GM23338 (cell line): ENCODE measurements around the gene IGF2BP3. TPM values are rescaled to one million over a fixed set of nuclear protein-coding genes. Genes with fewer than 3 reads are reported as not detected.
A peak's percentile ranks its signal among the peaks of the same experiment; 100 is the strongest.

Experiments used
- ATAC-seq: fragments of 200-7000 bp; cut with Tn5 transposase; 3 replicates; pipeline ENCODE4 v1.9.1; 2020
- DNase-seq: peaks from one replicate; pipeline ENCODE4 v3.0.0-alpha.2; 2015; ENCODE audit warnings: low spot score
- H2AFZ ChIP-seq: fragments of 200-600 bp; sonication (generic); 2 replicates; pipeline ENCODE4 v1.8.0; 2016; ENCODE audit warnings: antibody characterized with exemption, mild to moderate bottlenecking, moderate library complexity
- H3F3A ChIP-seq: fragments of 200-600 bp; sonication (generic); replicated peaks from 2 replicates; pipeline ENCODE4 v1.8.0; 2017; ENCODE audit warnings: antibody characterized with exemption, mixed run types, low read depth
- H3K27ac ChIP-seq: fragments of 200-600 bp; sonication (generic); 2 replicates; pipeline ENCODE4 v1.6.1; 2016; ENCODE audit warnings: low read depth
- H3K27me3 ChIP-seq: fragments of 200-600 bp; sonication (generic); 2 replicates; pipeline ENCODE4 v1.8.0; 2016; ENCODE audit warnings: mild to moderate bottlenecking, mixed run types, moderate library complexity; ENCODE audit not compliant: insufficient read depth
- H3K36me3 ChIP-seq: fragments of 200-600 bp; sonication (generic); 2 replicates; pipeline ENCODE4 v1.8.0; 2016; ENCODE audit warnings: mild to moderate bottlenecking; ENCODE audit not compliant: insufficient read depth
- H3K4me1 ChIP-seq: fragments of 200-600 bp; sonication (generic); 2 replicates; pipeline ENCODE4 v1.8.0; 2016; ENCODE audit warnings: mild to moderate bottlenecking, moderate library complexity; ENCODE audit not compliant: insufficient read depth
- H3K4me2 ChIP-seq: fragments of 200-600 bp; sonication (generic); 2 replicates; pipeline ENCODE4 v1.7.1; 2017; ENCODE audit warnings: mixed run types
- H3K4me3 ChIP-seq: fragments of 200-600 bp; sonication (generic); 2 replicates; pipeline ENCODE4 v1.6.1; 2016; ENCODE audit warnings: mixed run types
- H3K79me2 ChIP-seq: fragments of 200-600 bp; sonication (generic); replicated peaks from 2 replicates; pipeline ENCODE4 v1.8.0; 2017; ENCODE audit warnings: mild to moderate bottlenecking; ENCODE audit not compliant: insufficient read depth
- H3K9me2 ChIP-seq: fragments of 200-600 bp; sonication (generic); 2 replicates; pipeline ENCODE4 v1.8.0; 2017; ENCODE audit not compliant: insufficient read depth
- H4K20me1 ChIP-seq: fragments of 200-600 bp; sonication (generic); replicated peaks from 2 replicates; pipeline ENCODE4 v1.8.0; 2017; ENCODE audit warnings: mild to moderate bottlenecking; ENCODE audit not compliant: insufficient read depth
- H3K27ac Mint-ChIP-seq: 2 replicates; pipeline ENCODE4 v1.8.0; 2020; ENCODE audit warnings: inconsistent platforms, mild to moderate bottlenecking, moderate library complexity, mixed read lengths
- H3K27me3 Mint-ChIP-seq: 3 replicates; pipeline ENCODE4 v1.8.0; 2022; ENCODE audit warnings: low read depth, mild to moderate bottlenecking, moderate library complexity, mixed read lengths, inconsistent platforms; ENCODE audit not compliant: insufficient read depth, poor library complexity
- H3K36me3 Mint-ChIP-seq: 3 replicates; pipeline ENCODE4 v1.8.0; 2021; ENCODE audit warnings: low read depth, mild to moderate bottlenecking, inconsistent platforms, moderate library complexity, mixed read lengths
- H3K4me1 Mint-ChIP-seq: 3 replicates; pipeline ENCODE4 v1.8.0; 2020; ENCODE audit warnings: mild to moderate bottlenecking, inconsistent platforms, mixed read lengths
- H3K4me3 Mint-ChIP-seq: 3 replicates; pipeline ENCODE4 v1.8.0; 2021; ENCODE audit warnings: moderate library complexity, mild to moderate bottlenecking, inconsistent platforms, mixed read lengths
- H3K9me3 Mint-ChIP-seq: 3 replicates; pipeline ENCODE4 v1.8.0; 2020; ENCODE audit warnings: moderate library complexity, mild to moderate bottlenecking, inconsistent platforms, mixed read lengths
- NANOG ChIP-seq: IDR thresholded peaks from 2 replicates; pipeline ENCODE4 v1.6.1; 2016; ENCODE audit warnings: antibody characterized with exemption, borderline replicate concordance
- STAT1 ChIP-seq: IDR thresholded peaks from one replicate; pipeline ENCODE4 v1.6.1; 2016; ENCODE audit warnings: antibody characterized with exemption; ENCODE audit not compliant: unreplicated experiment
- ZNF331 ChIP-seq: fragments of 250-450 bp; sonication (Bioruptor Pico); IDR thresholded peaks from 2 replicates; pipeline ENCODE4 v1.5.0; 2020; ENCODE audit warnings: low read depth, mild to moderate bottlenecking, moderate library complexity
- polyA plus RNA-seq: library from polyadenylated mRNA; unstranded; fragments of >200 nt; fragmentation: Nextera tagmentation; extraction: Ambion mirVana; gene quantifications from 2 replicates; pipeline ENCODE4 v1.2.1, GENCODE V29; 2016
- total RNA-seq: library from RNA; depleted of rRNA; stranded (reverse); fragments of >200 nt; shearing (Covaris generic); gene quantifications from 2 replicates; pipeline ENCODE4 v1.2.3, GENCODE V29; 2014
- TF ChIP-seq, protein P1 (sequence below): IDR thresholded peaks from 2 replicates; pipeline ENCODE4 v1.6.1; 2016; ENCODE audit warnings: antibody characterized with exemption
- TF ChIP-seq, protein P2 (sequence below): fragments of 250-450 bp; sonication (Bioruptor Pico); IDR thresholded peaks from 2 replicates; pipeline ENCODE4 v1.5.0; 2020; ENCODE audit warnings: mild to moderate bottlenecking, moderate library complexity
- TF ChIP-seq, protein P3 (sequence below): IDR thresholded peaks from one replicate; pipeline ENCODE4 v1.6.1; 2018; ENCODE audit warnings: antibody characterized with exemption; ENCODE audit not compliant: unreplicated experiment
- TF ChIP-seq, protein P4 (sequence below), 2 experiments: fragments of 200-600 bp in 1 of 2; sonication (generic) in 1 of 2; conservative IDR thresholded peaks; 2 replicates each; pipeline versions ENCODE4 v1.5.1 to v1.6.1; 2016 to 2017; ENCODE audit warnings: antibody characterized with exemption in 2 of 2, low read depth in 2 of 2, mild to moderate bottlenecking in 2 of 2, moderate library complexity in 1 of 2

IGF2BP3 gene
- total and polyA plus RNA-seq, 2 experiments from 2014 or later = 52.0 to 183 TPM

DNA sequence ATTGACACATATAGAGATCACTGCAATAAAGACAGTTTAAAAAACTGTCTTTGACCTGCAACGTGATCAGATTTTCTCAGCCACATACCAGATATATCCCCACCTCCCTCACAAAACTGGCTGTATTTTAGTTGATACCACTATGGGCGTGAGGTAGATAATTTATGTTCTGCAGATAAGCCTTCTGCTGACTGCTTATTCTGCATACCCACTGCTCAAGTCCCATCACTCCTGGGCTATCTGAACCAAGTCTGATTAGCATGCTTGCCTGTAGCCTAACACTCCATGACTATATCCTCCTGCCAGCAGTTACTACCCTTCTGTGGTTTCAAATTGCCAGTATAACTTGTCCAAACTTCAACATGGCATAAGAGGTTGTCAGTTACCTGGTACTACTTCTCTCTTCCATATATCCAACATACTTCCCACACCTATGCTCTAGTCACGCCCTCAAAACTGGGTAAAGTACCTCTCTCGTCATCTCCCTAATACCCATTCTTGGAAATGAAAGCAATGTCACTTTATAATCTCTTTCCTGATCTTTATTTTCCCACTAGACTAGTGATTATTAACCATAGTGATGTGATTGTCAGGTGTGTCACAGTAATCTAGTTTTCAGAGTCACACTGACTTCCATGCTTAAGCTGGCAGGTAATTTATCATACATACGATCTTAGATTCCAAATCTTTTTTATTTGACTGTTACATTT lies 100.4 kb downstream of the IGF2BP3 start:
- H3K9me2 ChIP-seq = no peaks in the 10 kb centered on the region
- peaks cover 12% of the 10 kb centered on the region; the same call in 1 of the 2 replicates for H3F3A ChIP-seq
- H4K20me1 ChIP-seq = peaks cover 77% of the 10 kb centered on the region
- H3K27me3 ChIP-seq = no peaks in the 10 kb centered on the region
- peaks cover 17% of the 10 kb centered on the region for H3K27me3 Mint-ChIP-seq
- H3K79me2 ChIP-seq = peaks cover 100% of the 10 kb centered on the region
- peaks cover 33% of the 10 kb centered on the region for H3K36me3 Mint-ChIP-seq
- 0 out of 2 replicates have a peak, but pooled peaks cover 6% of the 10 kb centered on the region for H3K4me1 ChIP-seq
- no peak overlapping the region for H3K4me3 Mint-ChIP-seq
- no peak for DNase-seq
- no peak overlapping the region for H2AFZ ChIP-seq
- peak overlapping the region; percentile 28; the same call in 1 of the 2 replicates for H3K27ac ChIP-seq
- no peaks in the 10 kb centered on the region; the same call in 2 of the 3 replicates for H3K9me3 Mint-ChIP-seq
- no peak for ATAC-seq
- no peak overlapping the region for H3K4me2 ChIP-seq
- peaks cover 36% of the 10 kb centered on the region for H3K4me1 Mint-ChIP-seq
- TF ChIP-seq, protein P1, sequence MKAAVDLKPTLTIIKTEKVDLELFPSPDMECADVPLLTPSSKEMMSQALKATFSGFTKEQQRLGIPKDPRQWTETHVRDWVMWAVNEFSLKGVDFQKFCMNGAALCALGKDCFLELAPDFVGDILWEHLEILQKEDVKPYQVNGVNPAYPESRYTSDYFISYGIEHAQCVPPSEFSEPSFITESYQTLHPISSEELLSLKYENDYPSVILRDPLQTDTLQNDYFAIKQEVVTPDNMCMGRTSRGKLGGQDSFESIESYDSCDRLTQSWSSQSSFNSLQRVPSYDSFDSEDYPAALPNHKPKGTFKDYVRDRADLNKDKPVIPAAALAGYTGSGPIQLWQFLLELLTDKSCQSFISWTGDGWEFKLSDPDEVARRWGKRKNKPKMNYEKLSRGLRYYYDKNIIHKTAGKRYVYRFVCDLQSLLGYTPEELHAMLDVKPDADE = no peak
- TF ChIP-seq ZNF331 (CRISPR knock-in tag) = no peak
- no peak overlapping the region for H3K27ac Mint-ChIP-seq
- H3K36me3 ChIP-seq = no peaks in the 10 kb centered on the region; the same call in 1 of the 2 replicates
- no peak overlapping the region for H3K4me3 ChIP-seq

DNA sequence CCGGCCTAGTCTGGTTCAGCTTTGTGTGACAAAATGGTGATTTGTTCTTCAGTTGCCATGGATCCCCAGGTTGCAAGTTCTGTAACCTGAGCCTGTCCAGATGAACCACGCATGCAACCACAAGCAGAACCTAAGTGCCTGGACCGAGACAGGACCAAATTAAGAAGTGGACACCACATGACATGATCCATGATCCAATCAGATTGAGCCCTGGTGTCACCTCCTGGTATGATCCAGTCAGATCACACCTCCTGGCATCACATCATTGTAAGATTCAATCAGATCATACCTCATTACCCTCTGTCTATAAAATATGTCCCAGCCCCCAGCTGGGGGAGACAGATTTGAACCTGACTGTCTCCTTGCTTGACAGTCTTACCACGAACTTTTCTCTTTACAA lies 101.2 kb downstream of the IGF2BP3 start:
- Histone ChIP-seq H4K20me1 (peaks cover 74% of the 10 kb centered on the region), H3K36me3 (no peaks in the 10 kb centered on the region; the same call in 1 of the 2 replicates), H3K9me2 (no peaks in the 10 kb centered on the region), H3K27me3 (no peaks in the 10 kb centered on the region), H3K79me2 (peaks cover 99% of the 10 kb centered on the region), H3K4me3 (no peak overlapping the region), H3F3A (peaks cover 12% of the 10 kb centered on the region; the same call in 1 of the 2 replicates), H2AFZ (no peak overlapping the region), H3K27ac (no peak overlapping the region), H3K4me2 (no peak overlapping the region), H3K4me1 (0 out of 2 replicates have a peak, but pooled peaks cover 5% of the 10 kb centered on the region)
- Mint-ChIP-seq H3K4me1 (peaks cover 31% of the 10 kb centered on the region), H3K27ac (no peak overlapping the region), H3K9me3 (no peaks in the 10 kb centered on the region), H3K36me3 (peaks cover 29% of the 10 kb centered on the region), H3K4me3 (no peak overlapping the region), H3K27me3 (peaks cover 17% of the 10 kb centered on the region)
- ATAC-seq = no peak
- DNase-seq = no peak
- TF ChIP-seq NANOG (no peak), STAT1 (no peak), ZNF331 (CRISPR knock-in tag) (no peak)
- TF ChIP-seq, protein P2, sequence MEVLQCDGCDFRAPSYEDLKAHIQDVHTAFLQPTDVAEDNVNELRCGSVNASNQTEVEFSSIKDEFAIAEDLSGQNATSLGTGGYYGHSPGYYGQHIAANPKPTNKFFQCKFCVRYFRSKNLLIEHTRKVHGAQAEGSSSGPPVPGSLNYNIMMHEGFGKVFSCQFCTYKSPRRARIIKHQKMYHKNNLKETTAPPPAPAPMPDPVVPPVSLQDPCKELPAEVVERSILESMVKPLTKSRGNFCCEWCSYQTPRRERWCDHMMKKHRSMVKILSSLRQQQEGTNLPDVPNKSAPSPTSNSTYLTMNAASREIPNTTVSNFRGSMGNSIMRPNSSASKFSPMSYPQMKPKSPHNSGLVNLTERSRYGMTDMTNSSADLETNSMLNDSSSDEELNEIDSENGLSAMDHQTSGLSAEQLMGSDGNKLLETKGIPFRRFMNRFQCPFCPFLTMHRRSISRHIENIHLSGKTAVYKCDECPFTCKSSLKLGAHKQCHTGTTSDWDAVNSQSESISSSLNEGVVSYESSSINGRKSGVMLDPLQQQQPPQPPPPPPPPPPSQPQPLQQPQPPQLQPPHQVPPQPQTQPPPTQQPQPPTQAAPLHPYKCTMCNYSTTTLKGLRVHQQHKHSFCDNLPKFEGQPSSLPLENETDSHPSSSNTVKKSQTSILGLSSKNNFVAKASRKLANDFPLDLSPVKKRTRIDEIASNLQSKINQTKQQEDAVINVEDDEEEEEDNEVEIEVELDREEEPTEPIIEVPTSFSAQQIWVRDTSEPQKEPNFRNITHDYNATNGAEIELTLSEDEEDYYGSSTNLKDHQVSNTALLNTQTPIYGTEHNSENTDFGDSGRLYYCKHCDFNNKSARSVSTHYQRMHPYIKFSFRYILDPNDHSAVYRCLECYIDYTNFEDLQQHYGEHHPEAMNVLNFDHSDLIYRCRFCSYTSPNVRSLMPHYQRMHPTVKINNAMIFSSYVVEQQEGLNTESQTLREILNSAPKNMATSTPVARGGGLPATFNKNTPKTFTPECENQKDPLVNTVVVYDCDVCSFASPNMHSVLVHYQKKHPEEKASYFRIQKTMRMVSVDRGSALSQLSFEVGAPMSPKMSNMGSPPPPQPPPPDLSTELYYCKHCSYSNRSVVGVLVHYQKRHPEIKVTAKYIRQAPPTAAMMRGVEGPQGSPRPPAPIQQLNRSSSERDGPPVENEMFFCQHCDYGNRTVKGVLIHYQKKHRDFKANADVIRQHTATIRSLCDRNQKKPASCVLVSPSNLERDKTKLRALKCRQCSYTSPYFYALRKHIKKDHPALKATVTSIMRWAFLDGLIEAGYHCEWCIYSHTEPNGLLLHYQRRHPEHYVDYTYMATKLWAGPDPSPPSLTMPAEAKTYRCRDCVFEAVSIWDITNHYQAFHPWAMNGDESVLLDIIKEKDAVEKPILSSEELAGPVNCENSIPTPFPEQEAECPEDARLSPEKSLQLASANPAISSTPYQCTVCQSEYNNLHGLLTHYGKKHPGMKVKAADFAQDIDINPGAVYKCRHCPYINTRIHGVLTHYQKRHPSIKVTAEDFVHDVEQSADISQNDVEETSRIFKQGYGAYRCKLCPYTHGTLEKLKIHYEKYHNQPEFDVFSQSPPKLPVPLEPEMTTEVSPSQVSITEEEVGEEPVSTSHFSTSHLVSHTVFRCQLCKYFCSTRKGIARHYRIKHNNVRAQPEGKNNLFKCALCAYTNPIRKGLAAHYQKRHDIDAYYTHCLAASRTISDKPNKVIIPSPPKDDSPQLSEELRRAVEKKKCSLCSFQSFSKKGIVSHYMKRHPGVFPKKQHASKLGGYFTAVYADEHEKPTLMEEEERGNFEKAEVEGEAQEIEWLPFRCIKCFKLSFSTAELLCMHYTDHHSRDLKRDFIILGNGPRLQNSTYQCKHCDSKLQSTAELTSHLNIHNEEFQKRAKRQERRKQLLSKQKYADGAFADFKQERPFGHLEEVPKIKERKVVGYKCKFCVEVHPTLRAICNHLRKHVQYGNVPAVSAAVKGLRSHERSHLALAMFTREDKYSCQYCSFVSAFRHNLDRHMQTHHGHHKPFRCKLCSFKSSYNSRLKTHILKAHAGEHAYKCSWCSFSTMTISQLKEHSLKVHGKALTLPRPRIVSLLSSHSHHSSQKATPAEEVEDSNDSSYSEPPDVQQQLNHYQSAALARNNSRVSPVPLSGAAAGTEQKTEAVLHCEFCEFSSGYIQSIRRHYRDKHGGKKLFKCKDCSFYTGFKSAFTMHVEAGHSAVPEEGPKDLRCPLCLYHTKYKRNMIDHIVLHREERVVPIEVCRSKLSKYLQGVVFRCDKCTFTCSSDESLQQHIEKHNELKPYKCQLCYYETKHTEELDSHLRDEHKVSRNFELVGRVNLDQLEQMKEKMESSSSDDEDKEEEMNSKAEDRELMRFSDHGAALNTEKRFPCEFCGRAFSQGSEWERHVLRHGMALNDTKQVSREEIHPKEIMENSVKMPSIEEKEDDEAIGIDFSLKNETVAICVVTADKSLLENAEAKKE (CRISPR knock-in tag) = no peak
- TF ChIP-seq, protein P3, sequence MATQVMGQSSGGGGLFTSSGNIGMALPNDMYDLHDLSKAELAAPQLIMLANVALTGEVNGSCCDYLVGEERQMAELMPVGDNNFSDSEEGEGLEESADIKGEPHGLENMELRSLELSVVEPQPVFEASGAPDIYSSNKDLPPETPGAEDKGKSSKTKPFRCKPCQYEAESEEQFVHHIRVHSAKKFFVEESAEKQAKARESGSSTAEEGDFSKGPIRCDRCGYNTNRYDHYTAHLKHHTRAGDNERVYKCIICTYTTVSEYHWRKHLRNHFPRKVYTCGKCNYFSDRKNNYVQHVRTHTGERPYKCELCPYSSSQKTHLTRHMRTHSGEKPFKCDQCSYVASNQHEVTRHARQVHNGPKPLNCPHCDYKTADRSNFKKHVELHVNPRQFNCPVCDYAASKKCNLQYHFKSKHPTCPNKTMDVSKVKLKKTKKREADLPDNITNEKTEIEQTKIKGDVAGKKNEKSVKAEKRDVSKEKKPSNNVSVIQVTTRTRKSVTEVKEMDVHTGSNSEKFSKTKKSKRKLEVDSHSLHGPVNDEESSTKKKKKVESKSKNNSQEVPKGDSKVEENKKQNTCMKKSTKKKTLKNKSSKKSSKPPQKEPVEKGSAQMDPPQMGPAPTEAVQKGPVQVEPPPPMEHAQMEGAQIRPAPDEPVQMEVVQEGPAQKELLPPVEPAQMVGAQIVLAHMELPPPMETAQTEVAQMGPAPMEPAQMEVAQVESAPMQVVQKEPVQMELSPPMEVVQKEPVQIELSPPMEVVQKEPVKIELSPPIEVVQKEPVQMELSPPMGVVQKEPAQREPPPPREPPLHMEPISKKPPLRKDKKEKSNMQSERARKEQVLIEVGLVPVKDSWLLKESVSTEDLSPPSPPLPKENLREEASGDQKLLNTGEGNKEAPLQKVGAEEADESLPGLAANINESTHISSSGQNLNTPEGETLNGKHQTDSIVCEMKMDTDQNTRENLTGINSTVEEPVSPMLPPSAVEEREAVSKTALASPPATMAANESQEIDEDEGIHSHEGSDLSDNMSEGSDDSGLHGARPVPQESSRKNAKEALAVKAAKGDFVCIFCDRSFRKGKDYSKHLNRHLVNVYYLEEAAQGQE = no peak
- TF ChIP-seq, protein P4, sequence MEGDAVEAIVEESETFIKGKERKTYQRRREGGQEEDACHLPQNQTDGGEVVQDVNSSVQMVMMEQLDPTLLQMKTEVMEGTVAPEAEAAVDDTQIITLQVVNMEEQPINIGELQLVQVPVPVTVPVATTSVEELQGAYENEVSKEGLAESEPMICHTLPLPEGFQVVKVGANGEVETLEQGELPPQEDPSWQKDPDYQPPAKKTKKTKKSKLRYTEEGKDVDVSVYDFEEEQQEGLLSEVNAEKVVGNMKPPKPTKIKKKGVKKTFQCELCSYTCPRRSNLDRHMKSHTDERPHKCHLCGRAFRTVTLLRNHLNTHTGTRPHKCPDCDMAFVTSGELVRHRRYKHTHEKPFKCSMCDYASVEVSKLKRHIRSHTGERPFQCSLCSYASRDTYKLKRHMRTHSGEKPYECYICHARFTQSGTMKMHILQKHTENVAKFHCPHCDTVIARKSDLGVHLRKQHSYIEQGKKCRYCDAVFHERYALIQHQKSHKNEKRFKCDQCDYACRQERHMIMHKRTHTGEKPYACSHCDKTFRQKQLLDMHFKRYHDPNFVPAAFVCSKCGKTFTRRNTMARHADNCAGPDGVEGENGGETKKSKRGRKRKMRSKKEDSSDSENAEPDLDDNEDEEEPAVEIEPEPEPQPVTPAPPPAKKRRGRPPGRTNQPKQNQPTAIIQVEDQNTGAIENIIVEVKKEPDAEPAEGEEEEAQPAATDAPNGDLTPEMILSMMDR (conservative IDR thresholded peaks at IDR 0.05; ENCODE audit: low read depth in 2 of 2) = no peak
